Activated T-cell treated with anti-CD3 and anti-CD28 coated beads, Interleukin-2, amount 50 U/mL, for 48 hours (primary cell): ENCODE results near the gene CLMN.

Experiments used
- DNase-seq, 2 experiments: peaks; one replicate each; pipeline ENCODE4 v3.0.0-alpha.2; 2020

The CLMN gene

DNA sequence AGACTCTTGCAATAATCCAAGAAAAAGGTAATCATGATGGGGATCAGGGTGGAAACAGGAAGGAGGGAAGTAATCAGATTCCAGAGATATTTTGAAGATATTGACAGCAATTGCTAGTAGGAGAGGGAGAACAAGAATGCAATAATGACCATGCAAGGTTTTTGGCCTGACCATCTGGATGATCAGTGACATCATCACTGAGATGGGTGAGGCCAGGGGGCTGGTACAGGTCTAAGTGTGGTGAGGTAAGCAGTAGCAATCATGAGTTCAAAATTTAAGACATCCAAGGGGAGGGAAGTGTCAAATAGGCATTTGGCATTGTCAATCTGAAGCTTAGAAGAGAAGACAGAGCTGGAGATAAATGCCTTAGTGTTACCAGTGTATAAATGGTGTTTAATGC, 24.8 kb upstream of the CLMN start:
- DNase-seq, result no peak

DNA sequence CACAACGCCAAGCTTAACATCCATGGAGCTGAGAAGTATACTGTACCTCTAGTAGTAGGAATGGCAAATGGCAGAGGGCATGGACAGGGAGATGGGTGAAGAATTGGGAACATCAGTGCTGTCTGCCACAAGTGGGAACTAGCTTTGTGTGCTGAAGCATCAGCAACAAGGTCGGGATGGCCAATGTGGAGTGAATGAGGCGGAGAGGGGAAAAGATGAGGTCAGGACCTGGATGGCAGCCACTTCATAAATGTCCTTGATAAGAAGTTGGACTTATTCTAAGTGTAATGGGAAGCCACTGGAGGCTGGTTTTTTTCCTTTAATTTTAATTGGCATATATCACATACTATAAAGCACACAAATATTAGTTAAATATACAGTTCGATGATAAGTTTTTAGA, 21.9 kb upstream of the CLMN start:
- DNase-seq, result no peak

DNA sequence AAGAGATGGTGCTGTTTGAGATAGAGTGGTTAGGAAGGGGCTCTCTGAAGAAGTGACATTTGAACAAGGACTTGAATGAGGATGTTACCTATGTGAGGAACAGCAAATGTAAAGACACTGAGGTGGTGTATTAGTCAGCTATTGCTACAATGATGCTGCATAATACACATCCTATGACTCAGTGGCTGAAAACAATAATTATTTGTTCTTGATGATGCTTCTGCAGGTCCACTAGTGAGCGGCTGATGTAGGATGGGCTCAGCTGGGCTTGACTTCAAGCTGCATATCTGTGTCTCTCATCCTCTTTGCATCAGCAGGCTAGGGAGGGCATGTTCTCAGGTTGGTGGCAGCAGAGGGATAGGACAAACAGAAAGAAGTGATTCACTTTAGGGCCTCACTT, 21.4 kb upstream of the CLMN start:
- DNase-seq, result no peak

DNA sequence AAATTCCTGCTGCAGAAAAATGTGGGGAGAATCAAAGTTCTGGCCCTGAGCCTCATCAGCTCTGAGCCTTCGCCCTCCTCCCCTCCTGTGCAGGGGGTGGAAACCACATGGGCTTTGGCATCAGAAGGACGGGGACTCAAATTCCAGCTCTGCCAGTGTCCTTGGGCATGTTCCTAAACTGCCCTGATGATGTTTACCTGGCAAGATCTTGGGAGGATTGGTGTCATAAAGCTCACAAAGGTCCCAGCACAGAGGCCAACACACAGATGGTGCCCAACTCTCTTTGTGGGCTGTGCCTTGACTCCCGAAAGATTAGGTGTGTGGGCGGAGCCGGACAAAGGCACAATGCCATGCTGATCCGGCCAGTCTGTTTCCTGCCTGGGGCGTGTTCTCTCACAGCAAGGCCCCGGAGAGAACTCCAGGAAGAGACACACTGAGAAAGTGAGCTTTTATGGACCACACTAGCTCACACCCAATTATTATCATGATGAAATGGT, 20.5 kb upstream of the CLMN start:
- DNase-seq, result no peak

DNA sequence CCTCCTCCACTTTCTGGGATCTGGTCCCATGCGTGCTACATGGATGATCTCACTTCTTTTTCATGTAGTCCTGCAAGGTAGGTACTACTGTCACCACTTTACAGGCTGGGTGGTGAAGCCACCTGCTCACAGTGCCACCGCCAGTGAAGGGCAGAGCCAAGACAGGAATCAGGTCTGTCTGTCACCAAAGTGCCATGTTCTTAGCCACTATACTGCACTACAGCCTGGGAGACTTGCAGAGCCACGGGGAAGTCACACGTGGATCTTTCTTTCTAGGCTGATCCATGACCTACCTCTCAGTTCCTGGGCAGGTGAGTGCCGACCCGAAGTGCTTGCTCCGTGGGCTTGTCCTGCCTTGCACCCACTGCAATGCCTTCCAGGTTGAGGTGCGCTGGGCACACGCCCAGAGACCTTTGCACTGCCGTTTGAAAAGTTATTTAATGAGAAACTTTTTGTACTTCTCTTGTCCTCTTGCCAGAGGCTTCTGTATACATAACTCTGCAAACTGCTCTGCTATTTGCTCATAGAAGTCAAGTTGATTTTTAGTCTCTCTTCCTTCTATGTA, 19.7 kb upstream of the CLMN start:
- DNase-seq, result no peak

DNA sequence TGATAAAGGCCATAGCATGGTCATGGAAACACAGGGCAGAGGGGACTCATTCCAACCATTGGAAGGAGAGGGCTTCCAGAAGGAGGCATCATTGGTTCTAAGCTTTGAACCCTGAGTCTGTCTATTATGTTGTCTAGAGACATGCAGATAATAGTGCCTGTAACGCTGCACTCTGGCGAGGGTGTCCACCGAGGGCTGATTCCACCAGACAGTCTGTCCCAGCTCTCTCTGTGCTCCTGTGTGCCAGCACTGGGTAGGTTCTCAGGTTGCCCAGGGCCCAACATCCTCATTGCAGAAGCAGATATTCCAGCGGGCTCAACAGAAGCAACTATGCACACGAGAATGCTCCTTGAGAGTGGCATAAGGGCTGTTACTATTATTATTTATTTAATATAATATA, 18.7 kb upstream of the CLMN start:
- no peak for DNase-seq

DNA sequence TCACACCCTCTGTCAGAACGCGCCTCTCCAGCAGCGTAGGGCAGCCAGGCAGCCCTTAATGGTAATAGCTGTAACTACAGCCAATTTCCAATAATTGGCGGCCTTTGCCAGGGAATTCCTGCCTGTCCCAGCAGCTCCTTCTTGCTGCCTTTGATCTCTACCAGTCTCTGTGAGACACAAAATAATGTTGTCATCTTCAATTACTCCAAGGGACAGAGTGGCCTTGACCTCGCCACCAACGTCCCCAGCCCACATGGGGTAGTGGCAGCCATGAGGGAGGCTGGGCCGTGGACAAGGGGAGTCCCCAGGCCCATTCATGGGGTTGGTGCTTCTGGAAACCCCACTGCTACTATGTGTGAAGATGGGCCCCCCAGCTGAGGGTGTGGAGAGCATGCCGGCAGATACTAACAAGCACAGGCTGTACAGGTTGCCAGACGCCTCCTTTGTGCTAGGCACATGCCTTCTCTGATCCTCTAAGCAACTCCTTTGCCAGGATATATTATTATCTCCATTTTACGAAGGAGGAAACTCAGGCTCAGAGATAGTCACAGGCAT, 17.4 kb upstream of the CLMN start:
- DNase-seq, result no peak

DNA sequence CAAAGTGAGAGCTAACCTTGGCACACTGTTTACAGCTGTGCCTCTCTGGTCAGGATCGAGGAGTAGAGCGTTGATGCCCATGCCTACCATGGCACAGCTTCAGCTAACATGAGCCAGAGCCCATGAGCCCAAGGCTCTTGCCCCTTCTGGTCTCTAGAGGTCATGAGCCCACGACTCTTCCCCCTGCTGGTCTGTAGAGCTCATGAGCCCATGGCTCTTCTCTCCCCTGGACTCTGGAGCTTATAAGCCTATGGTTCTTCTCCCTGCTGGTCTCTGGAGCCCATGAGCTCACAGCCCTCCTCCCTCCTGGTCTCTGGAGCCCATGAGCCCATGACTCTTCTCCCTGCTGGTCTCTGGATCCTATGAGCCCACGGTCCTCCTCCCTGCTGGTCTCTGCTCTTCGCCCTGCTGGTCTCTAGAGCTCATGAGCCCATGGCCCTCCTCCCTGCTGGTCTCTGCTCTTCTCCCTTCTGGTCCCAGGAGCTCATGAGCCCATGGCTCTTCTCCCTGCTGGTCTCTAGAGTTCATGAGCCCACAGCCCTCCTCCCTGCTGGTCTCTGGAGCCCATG, 16.6 kb upstream of the CLMN start:
- DNase-seq, result no peak

DNA sequence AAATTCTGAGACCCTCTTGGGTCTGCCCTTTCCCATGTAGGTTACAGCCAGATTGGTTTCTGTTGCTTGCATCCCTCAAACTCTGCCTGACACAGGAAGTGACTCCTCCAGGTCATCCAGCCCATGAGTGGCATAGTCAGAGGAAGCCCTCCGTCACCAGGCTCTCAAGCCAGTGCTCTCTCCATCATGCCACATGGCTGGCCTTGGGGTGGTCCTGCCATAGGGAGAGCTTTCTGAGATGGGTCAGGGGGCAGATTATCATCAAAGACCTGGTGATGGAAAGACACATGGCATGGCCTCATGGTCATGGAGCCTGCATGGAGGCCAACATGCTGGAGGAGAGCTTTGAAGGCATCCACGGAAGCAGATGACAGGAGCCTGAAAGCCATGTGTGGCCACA, 15.4 kb upstream of the CLMN start:
- no peak for DNase-seq

DNA sequence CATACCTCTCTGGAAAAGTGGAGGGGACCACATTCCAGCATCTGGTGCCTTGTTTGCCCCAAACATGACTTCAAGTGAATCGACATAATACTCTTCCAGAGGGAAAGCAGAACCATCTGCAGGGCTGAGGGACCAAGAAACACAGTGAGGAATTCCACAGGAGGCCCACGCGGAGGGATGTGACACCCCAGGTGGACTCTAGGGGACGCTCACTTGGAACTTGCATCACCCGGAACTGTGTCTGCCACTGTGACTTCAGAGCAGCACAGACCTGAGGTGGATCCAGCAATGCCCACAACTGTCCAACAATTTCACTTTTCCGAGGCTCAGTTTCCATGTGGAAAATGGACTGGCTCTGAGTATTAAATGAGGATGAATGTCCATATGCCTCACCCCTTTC, 14.3 kb upstream of the CLMN start:
- no peak for DNase-seq

DNA sequence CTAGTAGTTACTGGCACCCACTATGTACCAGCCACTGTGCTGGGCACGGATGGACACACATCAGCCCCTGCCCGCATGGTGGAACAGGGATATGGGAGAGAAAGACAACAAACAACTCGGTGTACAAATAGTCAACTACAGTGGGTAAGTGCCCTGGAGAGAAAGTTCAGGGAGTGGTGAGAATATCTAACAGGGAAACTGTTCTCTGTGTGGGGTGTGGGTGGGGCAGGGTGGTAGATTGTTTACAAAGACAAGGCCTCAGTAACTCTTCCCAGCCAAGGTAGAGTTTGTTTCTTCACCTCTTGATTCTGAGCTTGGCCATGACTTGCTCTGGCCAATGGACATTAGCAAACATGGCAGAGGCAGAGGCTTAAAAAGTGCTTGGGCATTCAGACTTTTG, 12.9 kb upstream of the CLMN start:
- DNase-seq, result no peak

DNA sequence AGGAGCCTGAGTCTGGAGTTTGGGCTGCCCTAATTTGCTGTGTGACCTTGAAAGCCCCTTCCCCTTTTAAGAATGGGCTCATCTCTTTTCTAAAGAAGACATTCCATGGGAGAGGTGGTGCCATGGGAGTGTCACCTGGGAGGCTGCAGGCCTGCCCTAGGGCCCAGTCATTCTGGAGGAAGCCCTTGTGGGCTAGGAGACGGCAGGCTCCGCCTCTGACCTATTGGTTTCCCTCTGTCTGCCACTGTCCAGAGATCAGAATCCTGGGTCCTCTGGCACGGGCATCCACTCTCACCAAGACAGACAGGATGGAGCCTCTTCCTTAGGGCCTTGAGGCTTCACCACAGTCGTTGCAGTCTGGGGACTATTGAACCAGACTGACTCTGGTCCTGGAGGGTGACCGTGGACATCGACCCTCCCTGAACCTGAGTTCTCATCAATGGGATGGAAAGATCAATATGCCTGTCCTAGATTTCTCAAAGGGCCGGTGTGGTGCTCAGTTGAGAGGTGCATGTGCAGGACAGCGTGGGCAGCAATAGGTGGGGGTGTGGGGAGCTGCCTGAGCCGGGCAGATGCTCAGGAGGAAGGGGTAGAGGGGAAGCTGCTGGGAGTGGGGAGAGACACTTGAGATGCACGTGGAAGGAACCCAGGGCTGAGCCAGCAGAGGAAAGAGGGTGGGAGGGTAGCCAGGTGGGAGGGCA, 12.2 kb upstream of the CLMN start:
- no peak for DNase-seq

DNA sequence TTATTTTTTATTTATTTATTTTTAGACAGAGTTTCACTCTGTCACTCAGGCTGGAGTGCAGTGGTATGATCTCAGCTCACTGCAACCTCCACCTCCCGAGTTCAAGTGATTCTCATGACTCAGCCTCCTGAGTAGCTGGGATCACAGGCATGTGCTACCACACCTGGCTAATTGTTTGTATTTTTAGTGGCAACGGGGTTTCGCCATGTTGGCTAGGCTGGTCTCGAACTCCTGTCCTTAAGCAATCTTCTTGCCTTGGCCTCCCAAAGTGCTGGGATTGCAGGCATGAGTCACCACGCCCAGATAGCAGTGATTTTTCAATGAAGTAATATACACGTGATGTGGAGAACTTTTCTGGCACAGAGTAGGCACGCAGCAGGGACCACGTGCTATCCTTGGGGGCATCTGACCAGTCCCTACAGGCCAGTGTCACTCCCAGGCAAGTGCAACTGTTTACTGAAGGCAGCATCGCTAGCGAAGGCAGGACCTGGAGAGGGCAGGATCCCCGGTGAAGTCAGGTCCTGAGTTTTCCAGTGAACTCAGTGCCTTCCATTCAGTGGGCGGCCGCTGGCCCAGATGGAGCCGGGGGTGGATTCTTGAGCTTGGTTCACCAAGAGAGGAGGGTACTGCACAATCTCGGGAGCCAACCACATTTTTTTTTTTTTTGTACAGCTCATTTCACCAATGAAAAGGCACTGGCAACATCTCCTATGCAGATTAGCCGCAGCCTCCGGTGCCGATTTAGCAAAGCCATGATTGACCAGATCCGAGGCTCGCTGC, 11.1 kb upstream of the CLMN start:
- DNase-seq, result no peak

DNA sequence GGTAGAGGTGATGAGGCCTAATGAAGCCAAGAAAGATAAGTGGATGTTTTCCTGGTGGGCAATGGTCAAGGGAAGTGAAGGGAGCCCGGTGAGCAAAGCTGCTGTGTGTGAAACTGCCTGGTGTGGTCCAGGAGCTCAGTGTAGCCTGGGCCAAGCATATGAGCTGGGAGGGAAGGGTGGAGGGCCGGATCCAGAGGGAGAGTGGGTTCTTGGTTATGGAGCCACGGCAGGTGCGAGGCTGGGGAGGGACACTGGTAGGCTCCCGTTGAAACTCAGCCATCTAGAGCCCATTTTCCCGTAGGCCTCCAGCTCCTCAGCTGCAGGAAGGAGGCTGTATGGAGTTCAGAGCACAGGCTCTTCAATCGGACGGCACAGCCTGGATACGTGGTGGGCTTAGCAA, 10.2 kb upstream of the CLMN start:
- DNase-seq, result no peak

DNA sequence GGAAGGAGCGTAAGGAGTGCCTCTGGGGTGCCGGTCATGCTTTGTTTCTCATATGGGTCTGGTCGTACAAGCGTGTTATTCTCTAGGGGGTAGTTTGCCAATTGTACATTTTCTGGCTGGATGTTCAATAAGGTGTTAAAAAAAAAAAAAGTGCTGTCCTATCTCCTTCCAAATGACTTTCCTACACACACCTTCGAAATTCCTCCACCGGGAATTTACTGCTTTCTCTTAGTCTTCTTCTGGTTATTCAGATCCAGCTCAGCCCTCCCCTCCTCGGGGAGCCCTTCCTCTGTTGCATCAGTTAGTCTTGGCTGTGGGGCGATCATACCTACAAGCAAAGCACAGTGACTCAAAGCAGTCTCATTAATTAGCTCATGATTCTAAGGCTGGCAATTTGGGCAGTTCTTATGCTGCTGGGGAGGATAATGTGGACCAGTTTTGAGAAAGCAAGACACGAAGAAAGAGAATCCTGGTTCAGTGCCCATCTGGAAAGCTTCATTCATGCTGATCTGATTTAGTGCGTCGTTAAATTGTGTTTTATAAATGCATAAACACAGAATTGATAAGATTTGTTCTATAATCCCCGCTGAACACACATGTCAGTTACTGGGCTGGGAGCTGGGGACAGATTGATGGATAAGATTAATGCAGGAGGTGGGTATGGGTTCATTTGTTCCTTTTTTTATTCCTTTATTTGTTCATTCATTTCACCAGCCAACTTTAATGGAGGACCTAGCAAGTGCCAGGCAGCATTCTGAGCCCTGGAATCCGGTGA, 9.2 kb upstream of the CLMN start:
- DNase-seq, result no peak

DNA sequence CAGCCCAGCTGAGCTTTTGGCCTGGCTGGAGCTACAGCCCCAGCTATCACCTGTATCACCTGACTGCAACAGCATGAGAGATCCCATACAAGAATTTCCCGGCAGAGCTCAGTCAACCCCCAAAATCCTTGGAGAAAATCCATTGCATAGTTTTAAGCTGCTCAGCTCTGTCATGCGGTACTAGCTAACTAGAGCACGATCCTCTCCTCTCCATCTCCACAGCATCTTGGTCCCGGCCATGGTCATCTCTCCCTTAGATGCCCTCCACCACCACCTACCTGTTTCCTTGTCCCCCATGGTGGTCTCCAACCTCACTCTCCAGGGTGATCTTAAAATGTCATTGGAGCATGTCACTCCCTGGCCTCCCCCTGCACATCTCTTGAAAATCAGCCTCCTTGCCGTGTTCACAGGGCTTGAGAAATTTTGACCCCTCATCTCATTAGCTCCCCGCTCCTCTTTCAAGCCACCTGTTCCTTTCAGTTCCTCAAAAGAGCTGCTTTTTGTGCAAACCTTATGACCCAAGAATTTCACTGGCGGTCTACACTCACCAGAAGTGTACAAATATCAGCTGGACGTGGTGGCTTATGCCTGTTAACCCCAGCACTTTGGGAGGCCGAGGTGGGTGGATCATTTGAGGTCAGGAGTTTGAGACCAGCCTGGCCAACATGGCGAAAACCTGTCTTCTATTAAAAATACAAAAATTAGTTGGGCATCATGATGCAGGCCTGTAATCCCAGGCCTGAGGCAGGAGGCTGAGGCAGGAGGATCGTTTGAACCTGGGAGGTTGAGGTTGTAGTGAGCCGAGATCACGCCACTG, 8.1 kb upstream of the CLMN start:
- no peak for DNase-seq

DNA sequence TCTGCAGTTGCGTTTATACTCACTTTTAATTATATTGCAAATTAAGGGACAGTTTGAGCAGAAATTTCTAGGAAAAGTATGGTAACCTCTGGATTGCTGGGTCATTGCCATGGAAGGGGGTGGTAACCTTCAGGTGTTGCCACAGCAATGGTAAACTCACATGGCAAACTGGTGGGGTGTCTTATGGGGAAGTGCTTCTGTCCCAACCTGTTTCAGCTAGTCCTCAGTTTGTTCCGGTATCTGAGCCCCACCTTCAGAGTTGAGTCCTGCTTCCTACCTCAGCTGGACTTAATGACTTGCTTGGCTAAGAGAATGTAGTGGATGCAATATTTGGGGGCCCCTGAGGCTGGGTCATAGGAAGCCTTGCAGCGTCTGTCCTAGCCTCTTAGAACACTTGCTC, 7.3 kb upstream of the CLMN start:
- no peak for DNase-seq

DNA sequence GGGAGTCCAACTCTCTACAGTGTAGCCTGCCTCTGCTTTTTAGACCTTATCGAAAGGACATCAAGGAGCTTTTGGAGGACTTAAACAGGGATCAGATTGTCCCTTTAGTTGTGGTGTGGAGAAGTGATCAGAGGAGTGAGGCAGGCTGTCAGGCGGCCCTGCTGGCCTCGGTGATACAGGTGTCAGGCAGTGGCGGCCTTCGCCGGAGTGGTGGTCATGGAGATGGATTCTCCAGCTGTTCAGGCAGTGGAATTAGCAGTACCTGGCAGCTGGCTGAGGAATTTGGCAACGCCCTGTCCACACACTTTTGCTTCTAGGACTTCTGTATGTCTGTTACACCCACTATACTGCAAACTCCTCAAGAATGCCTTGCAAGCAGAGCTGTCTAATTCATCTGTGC, 4.2 kb upstream of the CLMN start:
- no peak for DNase-seq

DNA sequence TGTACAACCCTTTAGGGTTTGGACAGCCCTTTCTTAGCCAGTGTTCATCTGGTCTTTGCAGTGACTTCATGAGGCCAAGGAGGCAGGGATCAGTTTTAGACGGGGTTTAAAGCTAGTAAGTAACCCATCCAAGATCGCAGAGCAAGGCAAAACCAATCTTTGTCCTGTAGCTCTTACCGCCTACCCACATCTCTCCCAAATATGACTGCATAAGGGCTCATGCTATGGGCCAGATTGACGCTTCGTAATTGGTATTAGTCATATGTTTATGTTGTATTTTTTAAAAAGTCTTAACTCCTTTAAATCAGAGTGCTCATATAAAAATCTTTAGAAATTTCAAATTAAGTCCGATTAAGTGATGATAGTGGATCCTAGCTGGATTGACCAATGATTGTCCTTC, 3.7 kb upstream of the CLMN start:
- DNase-seq, result no peak

DNA sequence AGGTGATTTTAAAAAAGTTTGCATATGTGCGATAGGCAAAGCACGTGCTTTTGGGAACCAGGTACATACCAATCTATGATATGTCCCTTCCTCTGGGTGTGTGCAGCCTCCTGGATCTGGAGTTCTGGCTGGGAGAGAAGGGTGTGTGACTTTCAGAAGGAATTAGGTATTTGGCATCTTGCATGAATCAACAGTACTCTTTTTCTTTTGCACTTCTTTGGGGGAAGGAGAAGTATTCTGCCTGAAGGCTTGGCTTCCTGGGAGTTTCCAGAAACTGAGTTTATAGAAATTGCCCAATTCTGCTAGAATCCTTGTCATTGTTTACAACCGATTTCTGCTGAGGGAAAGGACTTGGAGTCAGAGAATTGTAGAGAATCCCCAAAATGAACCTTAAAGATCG, 2.9 kb upstream of the CLMN start:
- DNase-seq, result no peak

DNA sequence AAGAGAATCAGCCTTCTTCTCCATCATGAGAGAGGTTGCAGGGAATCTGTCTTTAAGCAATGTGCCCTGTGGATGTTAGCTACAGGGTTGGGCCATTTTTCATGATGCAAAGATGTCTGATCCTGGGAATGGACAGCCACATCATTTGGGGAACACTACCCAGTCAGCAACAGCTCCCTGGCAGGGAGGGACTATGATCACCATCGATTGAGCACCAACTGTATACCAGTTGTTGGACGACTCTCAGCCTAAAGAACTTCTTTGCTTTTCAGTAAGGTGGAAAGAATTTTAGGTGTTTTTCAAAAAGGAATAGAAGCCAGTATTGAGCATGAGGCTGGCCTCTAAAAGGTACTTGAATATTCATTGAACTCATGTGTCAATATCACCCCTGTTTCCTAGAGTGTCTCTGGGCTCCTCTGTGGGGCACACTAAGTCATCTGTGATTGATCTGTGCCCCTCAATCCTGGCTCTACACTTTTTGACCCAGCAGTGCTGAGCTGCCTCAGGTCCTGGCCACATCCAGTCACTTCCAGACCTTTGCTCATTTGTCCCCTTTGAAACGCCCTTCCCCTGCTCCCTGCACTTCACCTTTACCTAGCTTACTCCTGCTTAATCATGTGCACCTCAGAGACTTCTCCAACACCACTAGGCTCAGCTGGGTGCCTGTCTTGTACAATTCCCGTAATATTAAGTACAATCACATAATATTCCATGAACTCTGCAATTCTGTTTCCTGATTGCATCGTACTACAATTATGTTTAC, 2.2 kb upstream of the CLMN start:
- DNase-seq, result no peak
